ENCODE data around the gene MTCL3.

Gene MTCL3

DNA sequence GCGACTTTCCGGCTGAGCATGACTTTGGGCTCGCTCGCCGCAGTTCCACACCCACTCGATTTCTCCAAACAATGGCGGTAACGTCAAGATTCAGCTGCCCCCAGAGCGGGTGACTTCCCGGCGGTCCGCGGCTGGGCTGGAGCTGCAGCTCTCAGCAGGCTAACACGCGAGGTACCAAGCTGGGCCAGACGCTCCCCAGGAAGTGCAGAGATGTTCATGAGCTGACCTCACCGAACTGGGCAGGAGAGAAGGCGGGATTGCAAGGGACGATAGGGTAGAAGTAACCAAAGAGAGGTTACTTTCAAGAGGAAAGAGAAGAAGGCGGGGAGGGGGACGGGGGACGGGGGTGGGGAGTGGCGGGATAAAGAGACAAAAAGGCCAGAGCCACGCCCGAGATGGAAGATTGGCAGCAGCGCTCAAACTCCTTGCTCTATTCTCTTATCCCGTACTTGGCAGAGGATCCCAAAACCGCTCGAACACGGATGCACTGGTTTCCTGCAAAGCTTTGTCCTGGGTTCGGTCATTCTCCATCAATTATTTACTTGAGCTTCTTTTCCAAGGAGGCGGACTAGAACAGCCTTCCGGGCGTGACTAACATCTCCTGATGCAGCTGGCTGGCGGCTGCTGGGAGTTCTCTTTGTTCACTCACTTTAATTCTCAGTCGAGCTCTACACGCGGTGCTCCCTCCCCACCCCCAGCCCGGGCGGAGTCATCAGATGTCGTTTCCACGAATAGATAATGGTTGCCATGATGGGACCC, at the start of gene MTCL3:
Gene MTCL3, minus strand, starts transcription at position 626 of the 759 bp plus-strand sequence.
- DNase-seq (ENCODE audit: low read depth in 1 of 2, low spot score in 1 of 2): peak in 1 of 2 donors; percentile 40

DNA sequence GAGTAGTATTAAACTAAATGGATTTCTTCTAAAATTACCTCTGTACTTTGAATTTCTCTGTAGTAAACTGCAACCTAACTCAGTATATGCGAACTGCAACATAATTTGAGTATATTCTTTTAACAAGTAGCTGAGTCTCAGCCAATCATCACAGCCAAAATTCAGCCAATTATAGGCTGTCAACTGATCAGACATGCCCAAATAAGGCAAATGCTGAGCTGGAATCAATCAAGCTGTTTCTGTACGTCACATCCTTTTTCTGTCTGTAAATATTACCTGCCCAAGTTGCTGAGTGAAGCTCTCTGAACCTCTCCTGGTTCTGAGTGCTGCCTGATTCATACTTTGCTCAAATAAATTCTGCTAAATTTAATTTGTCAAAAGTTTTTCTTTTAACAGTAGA, 48.3 kb upstream of the MTCL3 start:
- DNase-seq (ENCODE audit: low read depth in 1 of 2, low spot score in 1 of 2): no peak

DNA sequence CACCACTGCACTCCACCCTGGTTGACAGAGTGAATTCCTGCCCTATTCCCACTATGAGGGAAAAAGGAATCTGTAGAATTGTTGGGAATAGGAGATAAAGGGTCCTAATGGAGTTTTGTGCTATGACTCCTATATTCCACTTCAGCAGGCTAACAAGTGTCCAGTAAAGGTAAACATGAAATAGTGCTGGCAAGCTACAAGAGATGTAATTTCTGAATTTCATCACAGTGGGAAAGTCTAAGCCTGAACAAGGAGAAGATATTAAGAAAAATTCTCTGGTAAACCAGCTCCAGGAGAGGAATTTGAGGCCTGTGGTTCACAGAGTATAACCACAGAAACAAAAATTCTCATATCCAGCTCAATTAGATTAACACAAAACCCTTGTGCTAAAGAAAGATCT, 47.5 kb upstream of the MTCL3 start:
- no peak for DNase-seq (ENCODE audit: low read depth in 1 of 2, low spot score in 1 of 2)

DNA sequence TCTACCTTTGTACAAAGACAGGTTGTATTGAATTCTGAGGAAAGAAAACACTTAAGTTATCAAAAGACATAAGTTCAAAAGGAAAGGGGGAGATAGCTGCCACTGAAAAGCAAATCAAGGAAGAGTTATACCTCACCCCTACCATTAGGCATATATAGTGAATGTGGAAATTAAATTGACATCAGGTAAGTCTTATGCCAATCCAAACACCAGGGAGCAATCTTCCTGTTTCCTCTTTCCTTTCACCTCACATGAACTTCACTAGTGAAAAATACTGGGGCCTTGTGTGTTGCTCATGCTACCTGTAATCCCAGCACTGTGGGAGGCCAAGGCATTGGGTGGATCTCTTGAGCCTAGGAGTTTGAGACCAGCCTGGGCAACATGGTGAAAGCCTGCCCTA, 47.0 kb upstream of the MTCL3 start:
- no peak for DNase-seq (ENCODE audit: low read depth in 1 of 2, low spot score in 1 of 2)

DNA sequence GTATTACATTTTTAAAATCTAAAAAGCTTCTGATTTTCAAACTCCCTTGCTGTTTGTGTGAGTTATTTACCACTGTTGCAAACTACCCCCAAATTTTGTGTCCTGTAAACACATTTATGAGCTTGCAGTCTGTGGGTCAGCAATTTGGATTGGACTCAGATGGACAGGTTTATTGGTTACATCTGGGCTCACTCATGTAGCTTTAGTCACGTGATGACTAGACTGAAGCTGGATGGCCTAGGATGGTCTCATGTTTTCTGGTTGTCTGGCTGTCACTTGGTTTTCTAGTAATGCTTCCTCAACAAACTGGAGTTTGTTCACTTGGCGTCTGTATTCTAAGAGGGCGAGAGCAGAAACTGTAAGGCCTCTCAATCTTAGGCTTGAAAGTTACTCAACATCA, 45.6 kb upstream of the MTCL3 start:
- DNase-seq (ENCODE audit: low read depth in 1 of 2, low spot score in 1 of 2): no peak

DNA sequence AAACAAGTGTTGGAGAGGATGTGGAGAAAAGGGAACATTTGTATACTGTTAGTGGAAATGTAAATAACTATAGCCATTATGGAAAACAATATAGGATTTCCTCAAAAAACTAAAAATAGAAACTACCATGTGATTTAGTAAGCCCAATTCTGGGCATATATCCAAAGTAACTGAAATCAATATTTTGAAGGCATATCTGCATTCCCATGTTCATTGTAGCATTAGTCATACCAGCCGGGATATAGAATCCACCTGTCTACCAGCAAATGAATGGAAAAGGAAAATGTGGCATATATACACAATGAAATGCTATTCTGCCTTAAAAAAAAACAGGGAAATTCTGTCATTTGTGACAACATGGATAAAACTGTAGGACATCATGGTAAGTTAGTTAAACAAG, 42.5 kb upstream of the MTCL3 start:
- no peak for DNase-seq (ENCODE audit: low read depth in 1 of 2, low spot score in 1 of 2)

DNA sequence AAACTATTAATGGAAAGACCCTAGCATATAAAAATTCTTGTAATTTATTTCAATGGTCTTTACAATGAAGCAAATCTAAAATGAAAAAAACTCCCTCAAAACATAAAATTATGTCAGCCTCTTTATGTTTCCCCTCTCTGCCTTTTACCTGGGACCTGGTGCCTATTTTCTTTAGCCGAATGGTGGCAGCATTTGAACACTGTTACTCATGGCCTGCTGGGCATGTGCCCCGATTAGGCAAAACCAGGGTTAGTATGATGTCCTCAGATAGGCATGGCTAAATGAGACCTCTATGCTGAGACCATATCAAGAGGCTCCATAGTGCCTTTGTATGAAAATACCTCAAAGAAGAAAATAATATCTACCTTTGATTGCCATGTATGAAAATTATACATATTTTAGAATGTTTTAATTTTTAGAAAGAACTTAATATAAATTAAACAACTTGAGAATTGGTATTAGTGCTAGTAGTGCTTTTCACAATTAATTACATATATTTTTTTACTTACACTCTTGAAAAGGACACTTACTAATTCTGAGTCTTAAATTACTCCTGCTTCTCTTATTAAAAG, 35.4 kb upstream of the MTCL3 start:
- DNase-seq (ENCODE audit: low read depth in 1 of 2, low spot score in 1 of 2): no peak

DNA sequence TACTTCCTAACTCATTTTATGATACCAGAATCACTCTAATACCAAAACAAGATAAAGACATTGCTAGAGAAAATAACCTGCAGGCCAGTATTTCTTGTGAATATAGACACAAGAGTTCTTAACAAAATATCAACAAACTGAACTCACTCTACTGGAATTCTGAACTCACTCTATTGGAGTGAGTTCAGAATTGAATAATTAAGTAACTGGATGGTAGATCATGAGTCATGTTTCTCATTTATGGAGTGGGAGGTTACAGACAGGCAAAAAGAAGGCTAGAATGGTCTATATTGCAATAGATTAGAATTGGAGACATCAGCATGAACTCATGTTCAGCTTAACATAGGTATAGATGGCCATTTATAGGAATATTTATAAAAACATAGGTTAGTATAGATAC, 31.3 kb upstream of the MTCL3 start:
- DNase-seq (ENCODE audit: low read depth in 1 of 2, low spot score in 1 of 2): no peak

DNA sequence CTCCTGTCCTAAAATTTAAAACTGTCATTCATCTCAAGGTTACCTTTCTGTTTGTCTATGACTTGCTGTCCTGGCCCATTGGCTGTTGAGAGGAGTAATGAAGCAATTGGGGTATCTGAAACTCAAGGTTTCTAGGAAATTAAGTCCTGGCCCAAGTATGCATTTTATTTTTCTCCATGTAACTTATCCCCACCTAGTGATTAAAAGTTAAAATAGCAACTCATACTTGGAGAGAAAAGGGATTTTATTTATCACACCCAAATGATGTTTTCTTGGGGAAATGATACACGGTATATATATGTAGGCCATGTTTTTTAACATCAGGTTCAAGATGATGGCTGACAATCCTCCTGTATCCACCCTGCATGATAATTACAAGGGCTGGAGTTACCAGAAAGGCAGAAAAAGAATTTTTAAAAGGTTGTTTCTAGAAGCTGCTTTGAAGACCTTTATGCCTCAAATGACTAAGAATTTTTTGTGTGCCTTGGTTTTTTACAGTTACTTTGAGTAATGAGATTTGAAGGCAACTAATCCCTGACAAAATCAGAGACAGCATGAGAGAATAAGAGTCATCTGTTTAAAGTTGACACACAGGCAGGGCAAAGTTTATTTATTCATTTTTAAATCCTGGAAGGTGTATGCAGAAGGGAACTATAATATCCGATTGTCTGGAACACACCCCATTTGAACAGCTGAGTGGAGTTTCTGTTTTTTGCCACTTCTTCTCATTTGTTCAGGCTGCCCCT, 28.9 kb upstream of the MTCL3 start:
- no peak for DNase-seq (ENCODE audit: low read depth in 1 of 2, low spot score in 1 of 2)

DNA sequence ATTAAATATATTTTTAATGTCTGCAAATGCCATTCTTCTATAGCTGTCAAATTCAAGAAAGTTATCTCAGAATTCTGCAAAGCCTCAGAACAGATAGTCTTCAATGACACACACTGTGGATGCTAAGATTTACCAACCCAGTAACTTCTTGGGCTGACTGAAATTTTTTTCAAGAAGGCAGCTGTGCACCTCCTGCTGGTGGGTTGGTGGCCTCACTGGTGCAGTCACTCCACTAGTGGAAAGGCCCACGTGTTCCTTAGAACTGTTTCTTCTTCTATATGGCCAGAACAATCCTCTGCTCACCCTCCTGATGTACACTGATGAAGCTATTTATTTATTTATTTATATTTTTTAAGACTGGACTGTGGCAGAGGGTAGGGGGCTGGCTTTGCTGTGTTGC, 28.1 kb upstream of the MTCL3 start:
- DNase-seq (ENCODE audit: low read depth in 1 of 2, low spot score in 1 of 2): peak in 1 of 2 donors; percentile 1

DNA sequence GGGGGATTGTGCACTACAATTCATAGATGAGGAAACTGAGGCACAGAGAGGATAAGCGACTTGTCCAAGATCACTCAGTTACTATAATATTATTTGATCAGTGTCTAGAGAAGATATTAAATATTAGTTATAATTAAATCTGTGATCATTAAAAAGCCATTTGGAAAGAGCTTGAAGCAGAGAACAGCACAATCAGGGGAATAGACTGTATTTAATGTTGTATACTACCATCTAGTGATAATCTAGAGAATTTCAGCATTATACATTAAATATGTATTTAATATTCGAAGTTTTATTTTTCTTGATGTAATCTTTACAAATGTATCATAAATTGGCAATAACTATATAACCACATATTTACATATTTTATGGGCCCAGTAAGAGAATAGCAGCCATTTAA, 20.1 kb upstream of the MTCL3 start:
- DNase-seq (ENCODE audit: low read depth in 1 of 2, low spot score in 1 of 2): no peak

DNA sequence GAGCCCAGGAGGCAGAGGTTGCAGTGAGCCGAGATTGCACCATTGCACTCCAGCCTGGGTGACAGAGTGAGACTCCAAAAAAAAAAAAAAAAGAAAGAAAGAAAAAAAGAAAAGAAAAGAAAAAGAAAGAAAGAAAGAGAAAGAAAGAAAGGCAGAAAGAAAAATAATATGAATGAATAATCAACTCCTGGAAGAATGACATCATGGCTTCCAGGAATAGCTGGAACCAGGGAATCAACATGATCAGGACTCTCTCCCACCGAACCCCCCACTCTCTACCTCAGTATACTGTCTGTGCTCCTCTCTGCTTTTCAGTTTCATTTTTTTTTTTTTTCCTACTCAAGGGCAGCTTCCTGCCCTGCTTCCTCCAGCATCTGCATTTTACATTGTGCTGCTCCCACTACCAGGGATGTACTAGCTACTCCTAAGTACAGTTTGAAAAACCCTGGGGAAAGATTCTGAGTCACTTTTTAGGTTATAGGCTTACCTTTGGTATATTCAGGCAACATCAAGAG, 19.7 kb upstream of the MTCL3 start:
- DNase-seq (ENCODE audit: low read depth in 1 of 2, low spot score in 1 of 2): no peak

DNA sequence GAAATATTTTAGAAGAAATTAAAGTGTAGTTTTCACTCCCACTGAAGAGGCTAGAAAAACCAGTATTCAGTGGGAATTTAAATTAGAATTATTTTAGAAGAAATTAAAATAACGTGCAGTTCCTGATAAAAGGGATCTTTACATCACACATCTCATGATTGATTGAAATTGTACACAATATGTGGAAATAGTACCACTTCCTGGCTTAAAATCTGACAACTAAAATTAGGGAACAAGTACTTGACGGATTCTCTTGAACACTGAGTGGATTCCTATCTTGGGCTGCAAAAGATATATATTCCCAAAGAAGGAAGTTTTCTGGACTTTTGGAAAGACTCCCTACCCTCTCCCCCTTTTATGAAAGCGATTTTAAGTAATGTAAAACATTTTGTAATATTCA, 14.6 kb upstream of the MTCL3 start:
- no peak for DNase-seq (ENCODE audit: low read depth in 1 of 2, low spot score in 1 of 2)

DNA sequence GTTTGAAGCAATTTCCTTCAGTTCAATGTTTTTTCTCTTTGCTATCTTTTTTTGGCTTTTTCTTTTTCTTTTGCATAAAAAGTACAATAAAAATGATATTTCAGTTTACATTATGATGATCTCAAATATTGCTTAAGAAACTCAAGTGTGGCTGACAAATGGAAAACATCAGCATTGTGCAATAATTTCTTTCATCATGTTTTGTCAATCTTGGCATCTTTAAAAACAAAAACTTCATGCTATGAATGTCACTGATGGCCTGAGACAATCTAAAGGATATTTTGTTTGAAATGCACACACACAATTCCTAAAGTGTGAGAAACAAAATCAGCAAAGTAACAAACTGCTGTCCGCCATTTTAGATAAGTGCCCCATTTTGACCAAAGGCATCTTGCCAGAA, 13.9 kb upstream of the MTCL3 start:
- no peak for DNase-seq (ENCODE audit: low read depth in 1 of 2, low spot score in 1 of 2)

DNA sequence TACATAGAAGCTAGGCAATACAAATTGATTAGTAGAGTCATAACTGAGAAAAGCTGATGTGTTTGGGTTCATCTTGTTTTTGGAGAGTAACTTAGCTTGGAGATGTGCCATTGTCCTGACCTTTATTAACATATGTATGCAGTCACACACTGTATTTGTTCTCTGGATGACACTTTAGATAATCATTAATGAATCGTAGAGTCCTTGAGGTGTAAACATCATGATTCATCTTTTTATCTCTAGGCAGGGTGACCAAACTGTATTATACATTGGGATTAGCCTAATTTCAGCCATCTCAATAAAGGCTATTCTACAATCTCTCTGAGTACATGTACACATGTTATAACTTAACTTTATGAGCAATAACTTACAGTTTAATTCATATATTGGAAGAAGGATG, 3.6 kb upstream of the MTCL3 start:
- no peak for DNase-seq (ENCODE audit: low read depth in 1 of 2, low spot score in 1 of 2)

DNA sequence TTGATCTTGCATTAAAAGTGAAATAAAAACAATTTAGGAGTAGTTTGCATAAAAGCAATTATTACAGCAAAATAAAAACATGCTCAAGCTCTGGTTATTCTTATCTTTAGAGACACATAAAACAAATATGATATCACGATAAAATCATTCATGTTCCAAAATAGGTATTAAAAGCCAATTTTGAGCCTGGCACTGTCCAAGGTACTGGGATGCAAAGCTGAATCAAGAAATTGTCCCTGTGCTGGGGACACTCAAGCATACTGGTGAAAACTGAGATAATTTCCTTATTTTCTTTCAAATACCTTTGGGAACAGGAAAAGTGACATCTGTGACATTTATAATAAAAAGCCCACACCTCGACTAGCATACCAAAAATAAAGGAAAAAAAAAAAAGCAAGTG, 931 bp upstream of the MTCL3 start:
- no peak for DNase-seq (ENCODE audit: low read depth in 1 of 2, low spot score in 1 of 2)

DNA sequence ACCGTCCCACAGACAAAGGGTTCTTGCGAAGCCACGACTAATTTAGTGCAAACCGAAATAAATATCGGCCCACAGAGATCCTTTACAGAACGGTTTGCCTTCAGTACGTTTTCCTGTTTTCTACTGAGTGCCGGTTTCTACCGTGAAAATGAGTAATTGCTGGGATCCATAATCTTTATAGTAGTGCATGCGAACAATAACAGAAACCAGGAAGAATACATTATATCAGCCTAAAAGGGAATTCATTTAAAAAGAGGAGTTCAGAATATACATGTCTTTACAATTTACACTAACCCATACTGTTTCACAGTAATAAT, 292 bp upstream of the MTCL3 start:
- no peak for DNase-seq (ENCODE audit: low read depth in 1 of 2, low spot score in 1 of 2)

DNA sequence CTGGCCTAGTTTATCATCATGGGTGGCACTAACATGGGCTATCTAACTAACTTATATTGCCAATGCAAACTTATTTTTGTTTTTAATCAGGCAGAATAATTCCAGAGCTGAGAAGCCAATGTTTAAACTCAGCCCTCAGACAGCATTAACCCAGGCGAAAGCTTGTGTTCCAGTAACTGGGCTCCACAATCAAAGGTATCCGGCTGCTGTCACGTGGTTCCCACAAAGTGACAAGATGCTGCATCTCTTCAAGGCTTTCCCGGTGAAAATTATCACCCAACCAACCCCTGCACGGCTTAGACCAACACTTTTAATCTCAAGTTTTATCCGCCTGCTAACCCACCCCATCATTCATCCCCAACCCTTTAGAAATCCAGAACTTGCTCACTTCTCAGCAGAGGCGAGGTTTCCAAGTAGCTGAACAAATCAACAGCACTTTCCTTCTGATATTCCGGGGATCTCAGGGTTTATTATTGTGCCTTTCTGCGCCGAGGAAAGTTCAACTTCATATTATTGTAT, 885 bp downstream of the MTCL3 start:
- DNase-seq (ENCODE audit: low read depth in 1 of 2, low spot score in 1 of 2): no peak

DNA sequence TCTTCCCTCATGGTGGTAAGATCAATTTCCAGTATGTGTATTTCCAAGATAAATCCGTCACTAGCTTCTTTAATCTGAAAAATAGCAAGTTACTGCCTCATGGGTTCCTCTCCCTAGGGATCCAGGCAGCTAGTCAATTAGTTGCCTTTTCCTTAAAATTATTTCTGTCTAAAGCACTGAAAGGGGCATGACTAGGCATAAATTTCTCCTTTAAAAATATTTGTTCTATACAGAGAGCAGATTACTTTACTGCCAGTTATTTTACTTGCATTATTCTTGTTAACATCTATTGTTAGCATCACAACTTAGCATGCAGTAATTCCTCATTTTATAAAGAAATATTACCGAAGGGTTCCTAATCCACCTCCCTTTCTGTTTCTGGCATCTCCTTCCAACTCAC, 1.4 kb downstream of the MTCL3 start:
- DNase-seq (ENCODE audit: low read depth in 1 of 2, low spot score in 1 of 2): no peak

DNA sequence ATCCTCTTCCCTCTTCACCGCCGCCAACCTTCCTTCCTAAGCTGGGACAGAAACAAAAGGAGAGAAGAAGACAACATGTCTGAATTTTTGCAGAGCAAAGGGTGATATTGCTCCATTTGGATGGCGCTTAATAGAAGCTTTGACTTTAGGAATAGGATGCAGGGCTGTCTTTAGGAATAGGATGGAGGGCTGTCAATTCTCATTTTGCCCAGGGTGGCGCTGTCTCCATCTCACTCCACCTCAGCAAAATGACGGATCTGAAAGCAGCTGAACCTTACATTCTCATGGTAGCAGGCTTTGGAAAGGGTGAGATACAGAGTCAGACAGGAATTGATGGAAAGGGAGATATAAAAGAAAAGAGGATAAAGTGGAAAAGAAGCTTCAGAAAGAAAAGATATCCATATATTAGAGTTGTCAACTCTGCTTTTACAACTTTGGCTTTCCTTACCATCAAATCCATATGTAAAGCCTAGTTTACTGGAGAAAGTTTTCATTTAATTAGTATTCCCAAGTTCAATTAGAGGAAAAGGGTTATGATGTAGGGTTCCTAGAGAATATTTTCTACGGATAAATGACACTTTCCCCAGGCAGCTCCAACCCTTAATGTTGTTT, 2.4 kb downstream of the MTCL3 start:
- DNase-seq (ENCODE audit: low read depth in 1 of 2, low spot score in 1 of 2): peak in 1 of 2 donors; percentile 11

DNA sequence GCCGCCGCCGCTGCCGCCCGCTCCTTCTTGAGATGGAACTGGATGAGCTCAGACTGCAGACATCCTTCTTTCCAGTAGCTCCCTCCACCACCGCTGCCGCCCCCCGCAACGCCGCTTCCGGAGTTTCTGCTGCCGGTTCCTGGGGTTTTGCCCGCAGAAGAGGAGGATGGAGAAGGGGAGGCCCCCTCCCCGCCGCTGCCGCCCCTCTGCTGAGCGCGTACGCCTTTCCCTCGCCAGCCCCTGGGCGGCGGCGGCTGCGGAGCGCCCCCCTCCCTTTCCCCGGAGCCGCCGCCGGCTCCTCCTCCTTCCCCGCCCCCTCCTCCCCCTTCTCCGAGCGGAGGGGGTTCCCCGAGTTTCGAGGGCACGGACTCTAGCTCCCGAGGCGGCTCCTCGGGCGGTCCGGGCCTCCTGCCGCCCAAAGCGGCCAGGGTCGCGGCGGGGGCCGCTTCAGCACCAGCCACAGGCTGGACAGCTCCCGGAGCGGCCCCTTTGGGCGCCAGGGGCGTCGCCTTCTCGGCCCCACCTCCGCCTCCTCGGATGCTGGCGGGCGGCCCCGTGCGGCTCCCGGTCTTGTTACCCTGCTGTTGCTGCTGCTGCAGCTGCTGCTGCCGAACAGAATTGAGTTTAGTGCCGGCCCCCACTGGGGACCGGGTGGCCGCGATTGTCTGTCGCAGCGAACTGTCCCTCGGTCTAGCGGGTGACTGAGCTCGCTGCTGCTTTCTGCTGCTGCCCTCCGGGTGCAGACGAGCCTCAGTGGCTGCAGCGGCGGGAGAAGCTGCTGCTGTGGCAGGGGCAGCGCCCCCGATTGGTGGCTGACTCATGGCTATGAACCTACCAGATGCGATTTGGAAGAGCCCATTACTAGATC, 3.1 kb downstream of the MTCL3 start:
- peak; percentile 51 to 59 for DNase-seq (ENCODE audit: low read depth in 1 of 2, low spot score in 1 of 2)
